IgD-negative memory B cell (primary cell): Measurements from ENCODE around the gene ZNF469. TPM values are rescaled to one million over a fixed set of nuclear protein-coding genes. Genes with fewer than 3 reads are reported as not detected.

Source experiments
- H3K27ac Mint-ChIP-seq, 3 donors: one replicate each; pipeline ENCODE4 v1.8.0; 2020 to 2022; ENCODE audit warnings: mild to moderate bottlenecking in 3 of 3, mixed read lengths in 3 of 3, moderate library complexity in 1 of 3
- H3K27me3 Mint-ChIP-seq: one replicate; pipeline ENCODE4 v1.8.0; 2021; ENCODE audit warnings: mixed read lengths
- H3K36me3 Mint-ChIP-seq: one replicate; pipeline ENCODE4 v1.8.0; 2020; ENCODE audit warnings: mild to moderate bottlenecking, mixed read lengths
- H3K4me1 Mint-ChIP-seq, 3 donors: one replicate each; pipeline ENCODE4 v1.8.0; 2020 to 2022; ENCODE audit warnings: mixed read lengths in 3 of 3, mild to moderate bottlenecking in 1 of 3
- H3K4me3 Mint-ChIP-seq, 4 donors: one replicate each; pipeline ENCODE4 v1.8.0; 2020 to 2022; ENCODE audit warnings: mild to moderate bottlenecking in 4 of 4, mixed read lengths in 4 of 4, moderate library complexity in 3 of 4
- H3K9me3 Mint-ChIP-seq, 3 donors: one replicate each; pipeline ENCODE4 v1.8.0; 2020 to 2021; ENCODE audit warnings: mixed read lengths in 3 of 3, mild to moderate bottlenecking in 1 of 3
- polyA plus RNA-seq: library from polyadenylated mRNA; unstranded; fragments of 300-500 nt; fragmentation: Illumina TruSeq; gene quantifications from one replicate; pipeline ENCODE4 v1.2.3, GENCODE V29; 2021

Gene ZNF469
- polyA plus RNA-seq, 1 donor from 2014 or later: 0.26 TPM

- Mint-ChIP-seq H3K4me3 (no peak overlapping the region), H3K27me3 (peaks cover 2% of the 10 kb centered on the region), H3K27ac (no peak overlapping the region), H3K4me1 (peaks cover 3 to 6% (median 3%) of the 10 kb centered on the region in 3 donors), H3K36me3 (no peaks in the 10 kb centered on the region), H3K9me3 (no peaks in the 10 kb centered on the region)
These were observed 37.7 kb downstream of the ZNF469 start for GRCh38 chr16:88420496-88420895.

GRCh38 chr16:88421301-88421700 lies 38.5 kb downstream of the ZNF469 start:
- H3K27ac Mint-ChIP-seq: no peak overlapping the region
- H3K4me1 Mint-ChIP-seq: peaks cover 3 to 6% (median 3%) of the 10 kb centered on the region in 3 donors
- H3K27me3 Mint-ChIP-seq: peaks cover 2% of the 10 kb centered on the region
- H3K9me3 Mint-ChIP-seq: no peaks in the 10 kb centered on the region
- H3K4me3 Mint-ChIP-seq: no peak overlapping the region
- H3K36me3 Mint-ChIP-seq: no peaks in the 10 kb centered on the region

- Mint-ChIP-seq H3K27me3 (peaks cover 2% of the 10 kb centered on the region), H3K36me3 (no peaks in the 10 kb centered on the region), H3K4me3 (no peak overlapping the region), H3K27ac (no peak overlapping the region), H3K9me3 (no peaks in the 10 kb centered on the region), H3K4me1 (peaks cover 3 to 6% (median 3%) of the 10 kb centered on the region in 3 donors)
These were observed 39.2 kb downstream of the ZNF469 start for GRCh38 chr16:88421871-88422433.

- Mint-ChIP-seq H3K36me3 (no peaks in the 10 kb centered on the region), H3K27me3 (peaks cover 2% of the 10 kb centered on the region), H3K4me1 (peaks cover 3 to 6% (median 3%) of the 10 kb centered on the region in 3 donors), H3K9me3 (no peaks in the 10 kb centered on the region), H3K27ac (peak overlapping the region in 1 of 3 donors; percentile 47), H3K4me3 (no peak overlapping the region)
These were observed 40.1 kb downstream of the ZNF469 start for GRCh38 chr16:88422733-88423447.

GRCh38 chr16:88423448-88423850 lies 40.7 kb downstream of the ZNF469 start:
- Mint-ChIP-seq H3K4me3 (no peak overlapping the region), H3K4me1 (peaks cover 3 to 6% (median 3%) of the 10 kb centered on the region in 3 donors), H3K36me3 (no peaks in the 10 kb centered on the region), H3K27ac (no peak overlapping the region), H3K27me3 (peaks cover 2% of the 10 kb centered on the region), H3K9me3 (no peaks in the 10 kb centered on the region)

GRCh38 chr16:88424587-88425235 lies 42.0 kb downstream of the ZNF469 start:
- H3K4me3 Mint-ChIP-seq: peak overlapping the region in 1 of 4 donors; percentile 53
- H3K27me3 Mint-ChIP-seq: no peaks in the 10 kb centered on the region
- H3K4me1 Mint-ChIP-seq: peaks cover 3 to 6% (median 3%) of the 10 kb centered on the region in 3 donors
- no peak overlapping the region for H3K27ac Mint-ChIP-seq
- no peaks in the 10 kb centered on the region for H3K36me3 Mint-ChIP-seq
- no peaks in the 10 kb centered on the region for H3K9me3 Mint-ChIP-seq

- no peaks in the 10 kb centered on the region for H3K36me3 Mint-ChIP-seq
- H3K4me1 Mint-ChIP-seq: peaks cover 3 to 6% (median 3%) of the 10 kb centered on the region in 3 donors
- H3K27me3 Mint-ChIP-seq: no peaks in the 10 kb centered on the region
- no peaks in the 10 kb centered on the region for H3K9me3 Mint-ChIP-seq
- H3K4me3 Mint-ChIP-seq: no peak overlapping the region
- no peak overlapping the region for H3K27ac Mint-ChIP-seq
These were observed 43.3 kb downstream of the ZNF469 start for GRCh38 chr16:88426018-88426417.

GRCh38 chr16:88427376-88427775 lies 44.6 kb downstream of the ZNF469 start:
- H3K27ac Mint-ChIP-seq: no peak overlapping the region
- no peaks in the 10 kb centered on the region for H3K27me3 Mint-ChIP-seq
- H3K4me1 Mint-ChIP-seq: peaks cover 3 to 6% (median 3%) of the 10 kb centered on the region in 3 donors
- H3K9me3 Mint-ChIP-seq: no peaks in the 10 kb centered on the region
- no peak overlapping the region for H3K4me3 Mint-ChIP-seq
- H3K36me3 Mint-ChIP-seq: no peaks in the 10 kb centered on the region

- Mint-ChIP-seq H3K27me3 (no peaks in the 10 kb centered on the region), H3K9me3 (no peaks in the 10 kb centered on the region), H3K4me3 (peak overlapping the region in 1 of 4 donors; percentile 33), H3K36me3 (no peaks in the 10 kb centered on the region), H3K27ac (no peak overlapping the region), H3K4me1 (peaks cover 3 to 6% (median 3%) of the 10 kb centered on the region in 3 donors)
These were observed 45.4 kb downstream of the ZNF469 start for GRCh38 chr16:88428156-88428555.

- no peak overlapping the region for H3K27ac Mint-ChIP-seq
- H3K27me3 Mint-ChIP-seq: no peaks in the 10 kb centered on the region
- H3K9me3 Mint-ChIP-seq: no peaks in the 10 kb centered on the region
- no peaks in the 10 kb centered on the region for H3K36me3 Mint-ChIP-seq
- H3K4me3 Mint-ChIP-seq: peak overlapping the region in 3 of 4 donors; percentile 26 to 38 (median 33)
- peaks cover 3 to 5% (median 3%) of the 10 kb centered on the region in 3 donors for H3K4me1 Mint-ChIP-seq
These were observed 46.0 kb downstream of the ZNF469 start for GRCh38 chr16:88428616-88429386.

- no peaks in the 10 kb centered on the region for H3K27me3 Mint-ChIP-seq
- no peaks in the 10 kb centered on the region for H3K9me3 Mint-ChIP-seq
- no peaks in the 10 kb centered on the region for H3K36me3 Mint-ChIP-seq
- peaks cover 0 to 3% (median 0%) of the 10 kb centered on the region in 3 donors for H3K4me1 Mint-ChIP-seq
- peak overlapping the region; percentile 26 to 74 (median 71) for H3K4me3 Mint-ChIP-seq
- no peak overlapping the region for H3K27ac Mint-ChIP-seq
These were observed 46.8 kb downstream of the ZNF469 start for GRCh38 chr16:88429387-88430184.

- Mint-ChIP-seq H3K27me3 (no peaks in the 10 kb centered on the region), H3K36me3 (no peaks in the 10 kb centered on the region), H3K9me3 (no peaks in the 10 kb centered on the region), H3K4me3 (peak overlapping the region; percentile 17 to 74 (median 71)), H3K4me1 (no peaks in the 10 kb centered on the region), H3K27ac (no peak overlapping the region)
These were observed 47.4 kb downstream of the ZNF469 start for GRCh38 chr16:88430185-88430523.

GRCh38 chr16:88430524-88431446 lies 48.0 kb downstream of the ZNF469 start:
- H3K4me1 Mint-ChIP-seq: no peaks in the 10 kb centered on the region
- no peaks in the 10 kb centered on the region for H3K9me3 Mint-ChIP-seq
- H3K27me3 Mint-ChIP-seq: no peaks in the 10 kb centered on the region
- peak overlapping the region; percentile 70 to 85 (median 71) for H3K4me3 Mint-ChIP-seq
- H3K27ac Mint-ChIP-seq: peak overlapping the region in 1 of 3 donors; percentile 73
- no peaks in the 10 kb centered on the region for H3K36me3 Mint-ChIP-seq
